ENCODE data around the gene GNB1. TPM values are rescaled to one million over a fixed set of nuclear protein-coding genes. Genes with fewer than 3 reads are reported as not detected.

The GNB1 gene
- total and polyA plus RNA-seq, 9 of the 15 experiments (the other 6 are each of a cell fraction or from before 2014, with no cell fraction given): 34.3 to 388 (median 114) TPM

DNA sequence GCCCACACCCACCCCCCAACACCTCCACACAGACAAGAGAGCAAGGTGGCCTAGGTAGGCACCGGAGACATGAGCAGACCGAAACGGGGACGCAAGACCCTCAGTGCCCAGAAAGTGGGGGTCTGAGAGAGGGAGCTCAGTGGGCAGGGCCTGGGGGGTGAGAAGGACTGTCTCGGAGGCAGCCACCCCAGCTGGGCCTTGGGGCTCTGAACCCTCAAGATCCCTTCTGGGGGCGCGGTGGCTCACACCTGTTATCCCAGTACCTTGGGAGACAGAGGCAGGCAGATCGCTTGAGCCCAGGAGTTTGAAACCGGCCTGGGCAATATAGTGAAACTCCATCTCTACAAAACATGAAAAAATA is 9.1 kb upstream of the GNB1 start:
- no peak for ATAC-seq
- no peaks in the 10 kb centered on the region for H3K36me3 ChIP-seq (ENCODE audit: control insufficient read depth, insufficient read depth, low read length)
- H3K27ac ChIP-seq (ENCODE audit: extremely low read depth, low read depth, low read length): no peak overlapping the region
- H3K79me2 ChIP-seq (ENCODE audit: control insufficient read depth, insufficient read depth, low read length): no peaks in the 10 kb centered on the region
- ChIA-PET POLR2A (interaction anchor here (0.6 to 2.0 kb wide), 5 partner anchors 8 to 548 kb away, joined by 3 to 10 read pairs (median 5); no protein-coding TSS in a partner anchor), CTCF (ENCODE audit: low intra/inter-chr PET ratio) (no interaction called here)
- in situ Hi-C loops (cut with MboI): no loop called here
- no peak for FAIRE-seq
- no peak overlapping the region for H3K4me2 ChIP-seq (ENCODE audit: insufficient read depth, low read length)
- H3K4me1 ChIP-seq (replicated peaks in 1 of 2; ENCODE audit: control insufficient read depth in 2 of 2, insufficient read depth in 2 of 2, low read length in 2 of 2): peaks cover 3 to 38% of the 10 kb centered on the region in 2 experiments; a peak in 2 of 5 replicates
- no peak overlapping the region for H3K9ac ChIP-seq (ENCODE audit: insufficient read depth in 1 of 2, low read depth in 2 of 2, low read length in 2 of 2)
- no TSS peak for BruUV-seq (replicated peaks)
- no peaks in the 10 kb centered on the region for H4K20me1 ChIP-seq (replicated peaks; ENCODE audit: control insufficient read depth, insufficient read depth, low read length)
- H3K9me3 ChIP-seq (replicated peaks; ENCODE audit: control insufficient read depth, insufficient read depth, low read depth, low read length): peaks cover 4% of the 10 kb centered on the region; the same call in 1 of the 2 replicates
- H3K4me3 ChIP-seq: no peak overlapping the region
- TF ChIP-seq EGR1 (conservative IDR thresholded peaks at IDR 0.05): no peak
- no peak for TF ChIP-seq ZNF253 (CRISPR knock-in tag; conservative IDR thresholded peaks at IDR 0.05)
- TF ChIP-seq DLX4 (CRISPR knock-in tag; IDR thresholded peaks at IDR 0.05): no peak
- TF ChIP-seq CBFB (CRISPR knock-in tag; IDR thresholded peaks at IDR 0.05): no peak
- TF ChIP-seq RBBP5 (IDR thresholded peaks at IDR 0.05; ENCODE audit: borderline replicate concordance, insufficient read depth, low read length, poor library complexity, severe bottlenecking): no peak
- TF ChIP-seq ZNF551 (CRISPR knock-in tag; IDR thresholded peaks at IDR 0.05): no peak
- TF ChIP-seq, protein P1, sequence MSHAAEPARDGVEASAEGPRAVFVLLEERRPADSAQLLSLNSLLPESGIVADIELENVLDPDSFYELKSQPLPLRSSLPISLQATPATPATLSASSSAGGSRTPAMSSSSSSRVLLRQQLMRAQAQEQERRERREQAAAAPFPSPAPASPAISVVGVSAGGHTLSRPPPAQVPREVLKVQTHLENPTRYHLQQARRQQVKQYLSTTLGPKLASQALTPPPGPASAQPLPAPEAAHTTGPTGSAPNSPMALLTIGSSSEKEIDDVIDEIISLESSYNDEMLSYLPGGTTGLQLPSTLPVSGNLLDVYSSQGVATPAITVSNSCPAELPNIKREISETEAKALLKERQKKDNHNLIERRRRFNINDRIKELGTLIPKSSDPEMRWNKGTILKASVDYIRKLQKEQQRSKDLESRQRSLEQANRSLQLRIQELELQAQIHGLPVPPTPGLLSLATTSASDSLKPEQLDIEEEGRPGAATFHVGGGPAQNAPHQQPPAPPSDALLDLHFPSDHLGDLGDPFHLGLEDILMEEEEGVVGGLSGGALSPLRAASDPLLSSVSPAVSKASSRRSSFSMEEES (CRISPR knock-in tag; IDR thresholded peaks at IDR 0.05): no peak
- no peak for TF ChIP-seq TEAD2 (tag; IDR thresholded peaks at IDR 0.05)
- TF ChIP-seq, protein P2, sequence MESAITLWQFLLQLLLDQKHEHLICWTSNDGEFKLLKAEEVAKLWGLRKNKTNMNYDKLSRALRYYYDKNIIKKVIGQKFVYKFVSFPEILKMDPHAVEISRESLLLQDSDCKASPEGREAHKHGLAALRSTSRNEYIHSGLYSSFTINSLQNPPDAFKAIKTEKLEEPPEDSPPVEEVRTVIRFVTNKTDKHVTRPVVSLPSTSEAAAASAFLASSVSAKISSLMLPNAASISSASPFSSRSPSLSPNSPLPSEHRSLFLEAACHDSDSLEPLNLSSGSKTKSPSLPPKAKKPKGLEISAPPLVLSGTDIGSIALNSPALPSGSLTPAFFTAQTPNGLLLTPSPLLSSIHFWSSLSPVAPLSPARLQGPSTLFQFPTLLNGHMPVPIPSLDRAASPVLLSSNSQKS (CRISPR knock-in tag; IDR thresholded peaks at IDR 0.05): no peak
- TF ChIP-seq ZNF717 (CRISPR knock-in tag; IDR thresholded peaks at IDR 0.05): no peak
- no peak for TF ChIP-seq RBM22 (IDR thresholded peaks at IDR 0.05; ENCODE audit: low read depth, low read length, poor library complexity, severe bottlenecking)
- TF ChIP-seq FOXK1 (CRISPR knock-in tag; IDR thresholded peaks at IDR 0.05; ENCODE audit: borderline replicate concordance): no peak
- TF ChIP-seq, protein P3, sequence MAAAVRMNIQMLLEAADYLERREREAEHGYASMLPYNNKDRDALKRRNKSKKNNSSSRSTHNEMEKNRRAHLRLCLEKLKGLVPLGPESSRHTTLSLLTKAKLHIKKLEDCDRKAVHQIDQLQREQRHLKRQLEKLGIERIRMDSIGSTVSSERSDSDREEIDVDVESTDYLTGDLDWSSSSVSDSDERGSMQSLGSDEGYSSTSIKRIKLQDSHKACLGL (CRISPR knock-in tag; IDR thresholded peaks at IDR 0.05; ENCODE audit: borderline replicate concordance, poor library complexity, severe bottlenecking): no peak
- no peak for TF ChIP-seq L3MBTL2 (IDR thresholded peaks at IDR 0.05)
- TF ChIP-seq BHLHE40 (IDR thresholded peaks at IDR 0.05; ENCODE audit: low read length): no peak
- no peak for TF ChIP-seq HEY1 (CRISPR knock-in tag; IDR thresholded peaks at IDR 0.05; ENCODE audit: borderline replicate concordance)
- TF ChIP-seq MEF2D (tag; conservative IDR thresholded peaks at IDR 0.05; ENCODE audit: low read depth): no peak
- TF ChIP-seq TBP (optimal IDR thresholded peaks at IDR 0.05; ENCODE audit: low read depth, low read length): no peak
- TF ChIP-seq SETDB1 (IDR thresholded peaks at IDR 0.05; ENCODE audit: low read length): no peak
- H2AFZ ChIP-seq (ENCODE audit: low read depth, low read length): no peak overlapping the region
- no peaks in the 10 kb centered on the region for H3K9me1 ChIP-seq (ENCODE audit: control insufficient read depth, insufficient read depth, low read length)
- intact Hi-C loops (cut with micrococcal nuclease): no loop called here
- WGBS (ENCODE audit: insufficient coverage, low coverage, missing lambda C conversion rate): 83% methylated on average over 9 of the region's 9 CpGs
- peaks cover 0 to 13% of the 10 kb centered on the region in 2 experiments; a peak in 3 of 5 replicates for H3K27me3 ChIP-seq (ENCODE audit: control insufficient read depth in 2 of 2, insufficient read depth in 2 of 2, low read length in 2 of 2)
- DNase-seq (ENCODE audit: extremely low read depth in 1 of 4, low spot score in 3 of 4): no peak
